Upper lobe of right lung (tissue), 1 donor: ENCODE results near the gene LRMDA. TPM values are rescaled to one million over a fixed set of nuclear protein-coding genes. Genes with fewer than 3 reads are reported as not detected.

Experiments
- ATAC-seq: fragments of 200-7000 bp; cut with Tn5 transposase; one replicate; pipeline ENCODE4 v1.9.1; 2020; ENCODE audit warnings: mild to moderate bottlenecking, moderate library complexity
- DNase-seq: peaks from one replicate; pipeline ENCODE4 v3.0.0-alpha.2; 2020
- H3K27ac ChIP-seq: fragments of 200-600 bp; one replicate; pipeline ENCODE4 v1.8.0; 2022
- H3K27me3 ChIP-seq: fragments of 200-600 bp; one replicate; pipeline ENCODE4 v1.8.0; 2022; ENCODE audit warnings: mild to moderate bottlenecking
- H3K36me3 ChIP-seq: fragments of 200-600 bp; one replicate; pipeline ENCODE4 v1.8.0; 2022
- H3K4me1 ChIP-seq: fragments of 200-600 bp; one replicate; pipeline ENCODE4 v1.8.0; 2022
- H3K4me3 ChIP-seq: fragments of 200-600 bp; one replicate; pipeline ENCODE4 v1.8.0; 2022; ENCODE audit warnings: mild to moderate bottlenecking
- H3K9me3 ChIP-seq: fragments of 200-600 bp; one replicate; pipeline ENCODE4 v1.8.0; 2022
- CTCF ChIP-seq: fragments of 200-600 bp; IDR thresholded peaks from one replicate; pipeline ENCODE4 v1.8.0; 2022; ENCODE audit warnings: antibody characterized with exemption
- intact Hi-C: fragments of 100-400 bp; cut with DNase I; formaldehyde crosslinking; loops from one replicate; pipeline ENCODE4 v1.11.0; 2022
- total RNA-seq: library from RNA; stranded (reverse); fragmentation: NEBNext Ultra II Directional; extraction: Animal tissue kit (Norgen Biotek cat#: 25700); gene quantifications from one replicate; pipeline ENCODE4 v1.2.1, GENCODE V29; 2021
- donor health status: DM: no; HTN: yes; CAD: no; lungs with severe emphysema.

LRMDA gene
- total RNA-seq, 1 donor from 2014 or later: 20.0 TPM

GRCh38 chr10:76029782-76030181, 598.4 kb downstream of the LRMDA start:
- ATAC-seq: no peak
- H3K27ac ChIP-seq: no peak overlapping the region
- no peaks in the 10 kb centered on the region for H3K36me3 ChIP-seq
- no peak for TF ChIP-seq CTCF
- H3K27me3 ChIP-seq: no peaks in the 10 kb centered on the region
- no peak for DNase-seq
- H3K9me3 ChIP-seq: no peaks in the 10 kb centered on the region
- intact Hi-C loops: no loop called here
- H3K4me1 ChIP-seq: peaks cover 18% of the 10 kb centered on the region
- no peak overlapping the region for H3K4me3 ChIP-seq

- TF ChIP-seq CTCF: no peak
- DNase-seq (no peak), ATAC-seq (no peak)
- H3K4me1 ChIP-seq: peaks cover 22% of the 10 kb centered on the region
- no peaks in the 10 kb centered on the region for H3K36me3 ChIP-seq
- H3K9me3 ChIP-seq: no peaks in the 10 kb centered on the region
- H3K4me3 ChIP-seq: no peak overlapping the region
- intact Hi-C loops: no loop called here
- no peaks in the 10 kb centered on the region for H3K27me3 ChIP-seq
- H3K27ac ChIP-seq: no peak overlapping the region
Observed at GRCh38 chr10:76031099-76031498, 599.7 kb downstream of the LRMDA start.

GRCh38 chr10:76031769-76032699, 600.6 kb downstream of the LRMDA start:
- intact Hi-C loops: no loop called here
- DNase-seq: no peak

GRCh38 chr10:76032700-76033039, 601.2 kb downstream of the LRMDA start:
- DNase-seq: no peak
- Histone ChIP-seq H3K4me1 (peaks cover 22% of the 10 kb centered on the region), H3K27me3 (no peaks in the 10 kb centered on the region), H3K27ac (no peak overlapping the region), H3K9me3 (no peaks in the 10 kb centered on the region), H3K4me3 (no peak overlapping the region), H3K36me3 (no peaks in the 10 kb centered on the region)
- no peak for ATAC-seq
- TF ChIP-seq CTCF: no peak
- intact Hi-C loops: no loop called here

More at GRCh38 chr10:76031769-76032699, 600.6 kb downstream of the LRMDA start:
- no peak for ATAC-seq
- Histone ChIP-seq H3K9me3 (no peaks in the 10 kb centered on the region), H3K36me3 (no peaks in the 10 kb centered on the region), H3K27me3 (no peaks in the 10 kb centered on the region), H3K27ac (no peak overlapping the region), H3K4me1 (peaks cover 22% of the 10 kb centered on the region), H3K4me3 (no peak overlapping the region)
- TF ChIP-seq CTCF: no peak

GRCh38 chr10:76033457-76034196, 602.2 kb downstream of the LRMDA start:
- no peaks in the 10 kb centered on the region for H3K27me3 ChIP-seq
- no peak overlapping the region for H3K4me3 ChIP-seq
- intact Hi-C loops: no loop called here
- ATAC-seq: peak; percentile 65
- H3K4me1 ChIP-seq: peaks cover 22% of the 10 kb centered on the region
- H3K36me3 ChIP-seq: no peaks in the 10 kb centered on the region
- no peak for DNase-seq
- no peak overlapping the region for H3K27ac ChIP-seq
- no peak for TF ChIP-seq CTCF
- H3K9me3 ChIP-seq: no peaks in the 10 kb centered on the region
